IMR-90 (cell line): ENCODE results near the gene GOLIM4. TPM values are rescaled to one million over a fixed set of nuclear protein-coding genes. Genes with fewer than 3 reads are reported as not detected.

Source experiments
- ATAC-seq: fragments of 200-7000 bp; cut with Tn5 transposase; 2 replicates; pipeline ENCODE4 v1.9.1; 2020; ENCODE audit warnings: low read depth, mild to moderate bottlenecking, moderate library complexity
- BruUV-seq: library from RNA; stranded (reverse); fragments of 400-500 nt; replicated peaks from 2 replicates; lab custom pipeline; 2021; lab: Mats Ljungman, UMichigan
- CTCF ChIA-PET: fragments of 300-600 bp; formaldehyde crosslinking; extraction: SDS; loops from one replicate; lab custom pipeline; 2021; ENCODE audit warnings: antibody characterized with exemption; lab: Yijun Ruan, JAX
- POLR2A ChIA-PET: fragments of 300-600 bp; sonication (Branson Sonifier 250); formaldehyde crosslinking; loops from one replicate; lab custom pipeline; 2022; ENCODE audit warnings: antibody characterized with exemption; ENCODE audit not compliant: unreplicated experiment; lab: Charles Lee
- DNase-seq: peaks from one replicate; pipeline ENCODE4 v3.0.0; 2013
- H2AFZ ChIP-seq: replicated peaks from 2 replicates; pipeline ENCODE3; 2013; ENCODE audit warnings: low read length, mild to moderate bottlenecking; ENCODE audit not compliant: poor library complexity
- H2AK5ac ChIP-seq: 2 replicates; pipeline ENCODE4 v1.6.1; 2013; ENCODE audit warnings: low read depth, low read length, inconsistent platforms
- H2AK9ac ChIP-seq: replicated peaks from 2 replicates; pipeline ENCODE3; 2013; ENCODE audit warnings: mild to moderate bottlenecking, low read depth, low read length, moderate library complexity; ENCODE audit not compliant: poor library complexity
- H2BK120ac ChIP-seq: 2 replicates; pipeline ENCODE4 v1.6.1; 2013; ENCODE audit warnings: low read depth, low read length, inconsistent platforms
- H2BK15ac ChIP-seq: 3 replicates; pipeline ENCODE4 v1.6.1; 2013; ENCODE audit warnings: low read depth, low read length, inconsistent platforms
- H2BK20ac ChIP-seq: 2 replicates; pipeline ENCODE4 v1.6.1; 2013; ENCODE audit warnings: low read depth, mild to moderate bottlenecking, inconsistent platforms, low read length, moderate library complexity
- H2BK5ac ChIP-seq: 2 replicates; pipeline ENCODE4 v1.6.1; 2013; ENCODE audit warnings: mild to moderate bottlenecking, low read depth, low read length, inconsistent platforms; ENCODE audit not compliant: poor library complexity, severe bottlenecking
- H3K14ac ChIP-seq: replicated peaks from 2 replicates; pipeline ENCODE4 v1.6.1; 2013; ENCODE audit warnings: low read depth, low read length, inconsistent platforms
- H3K18ac ChIP-seq: 2 replicates; pipeline ENCODE4 v1.6.1; 2013; ENCODE audit warnings: low read depth, low read length, control low read depth
- H3K23ac ChIP-seq: 2 replicates; pipeline ENCODE4 v1.6.1; 2013; ENCODE audit warnings: low read depth, low read length, inconsistent platforms
- H3K27ac ChIP-seq: 2 replicates; pipeline ENCODE4 v1.5.1; 2013; ENCODE audit warnings: mild to moderate bottlenecking, control low read depth, low read length; ENCODE audit not compliant: insufficient read depth
- H3K27me3 ChIP-seq: 2 replicates; pipeline ENCODE4 v1.6.1; 2013; ENCODE audit warnings: low read length; ENCODE audit not compliant: control insufficient read depth, insufficient read depth
- H3K36me3 ChIP-seq: 2 replicates; pipeline ENCODE4 v1.6.1; 2013; ENCODE audit warnings: low read length, mixed read lengths; ENCODE audit not compliant: control insufficient read depth, insufficient read depth
- H3K4ac ChIP-seq: 2 replicates; pipeline ENCODE4 v1.6.1; 2013; ENCODE audit warnings: low read depth, low read length, inconsistent platforms
- H3K4me1 ChIP-seq: 2 replicates; pipeline ENCODE4 v1.6.1; 2013; ENCODE audit warnings: low read length, mixed read lengths; ENCODE audit not compliant: control insufficient read depth, insufficient read depth
- H3K4me2 ChIP-seq: 2 replicates; pipeline ENCODE4 v1.6.1; 2013; ENCODE audit warnings: low read depth, mild to moderate bottlenecking, control low read depth, low read length, moderate library complexity
- H3K4me3 ChIP-seq: 2 replicates; pipeline ENCODE4 v1.5.1; 2013; ENCODE audit warnings: low read depth, mild to moderate bottlenecking, control low read depth, low read length, moderate library complexity; ENCODE audit not compliant: insufficient read depth
- H3K56ac ChIP-seq: 2 replicates; pipeline ENCODE4 v1.6.1; 2013; ENCODE audit warnings: low read length, inconsistent platforms; ENCODE audit not compliant: insufficient read depth; ENCODE audit errors: extremely low read depth
- H3K79me1 ChIP-seq, 2 experiments: 2 replicates each; pipeline ENCODE4 v1.6.1; 2013; ENCODE audit warnings: low read length in 2 of 2, inconsistent platforms in 1 of 2, low read depth in 1 of 2
- H3K9ac ChIP-seq: 2 replicates; pipeline ENCODE4 v1.6.1; 2013; ENCODE audit warnings: low read depth, low read length, control low read depth
- H3K9me1 ChIP-seq: 2 replicates; pipeline ENCODE4 v1.6.1; 2013; ENCODE audit warnings: low read length, inconsistent platforms; ENCODE audit not compliant: insufficient read depth
- H3K9me3 ChIP-seq: 2 replicates; pipeline ENCODE4 v1.6.1; 2013; ENCODE audit warnings: low read length; ENCODE audit not compliant: control insufficient read depth, insufficient read depth
- H4K20me1 ChIP-seq: 2 replicates; pipeline ENCODE4 v1.6.1; 2013; ENCODE audit warnings: low read length, inconsistent platforms; ENCODE audit not compliant: insufficient read depth
- H4K5ac ChIP-seq: 2 replicates; pipeline ENCODE4 v1.6.1; 2013; ENCODE audit warnings: mild to moderate bottlenecking, low read depth, low read length, control low read depth
- H4K8ac ChIP-seq, 2 experiments: 2 replicates each; pipeline ENCODE4 v1.6.1; 2013; ENCODE audit warnings: low read depth in 2 of 2, low read length in 2 of 2, control low read depth in 1 of 2, inconsistent platforms in 1 of 2
- H4K91ac ChIP-seq: 2 replicates; pipeline ENCODE4 v1.6.1; 2013; ENCODE audit warnings: low read depth, low read length, inconsistent platforms; ENCODE audit not compliant: insufficient read depth
- CEBPB ChIP-seq: IDR thresholded peaks from 2 replicates; pipeline ENCODE4 v1.6.1; 2012; ENCODE audit warnings: low read depth, low read length, improper control_type of control experiment
- CHD1 ChIP-seq: IDR thresholded peaks from 2 replicates; pipeline ENCODE4 v1.6.1; 2012; ENCODE audit warnings: low read depth, low read length, improper control_type of control experiment
- CTCF ChIP-seq: conservative IDR thresholded peaks from 2 replicates; pipeline ENCODE4 v1.5.1; 2012; ENCODE audit warnings: mild to moderate bottlenecking, low read depth, low read length, improper control_type of control experiment
- MAZ ChIP-seq: IDR thresholded peaks from 2 replicates; pipeline ENCODE4 v1.6.1; 2012; ENCODE audit warnings: low read depth, mild to moderate bottlenecking, low read length, improper control_type of control experiment, moderate library complexity, borderline replicate concordance
- MXI1 ChIP-seq: IDR thresholded peaks from 2 replicates; pipeline ENCODE4 v1.6.1; 2012; ENCODE audit warnings: low read depth, mild to moderate bottlenecking, low read length, moderate library complexity, borderline replicate concordance
- RCOR1 ChIP-seq: IDR thresholded peaks from 2 replicates; pipeline ENCODE4 v1.6.1; 2012; ENCODE audit warnings: mild to moderate bottlenecking, low read length, improper control_type of control experiment; ENCODE audit not compliant: insufficient replicate concordance
- RFX5 ChIP-seq: IDR thresholded peaks from 2 replicates; pipeline ENCODE4 v1.8.0; 2012; ENCODE audit warnings: low read depth, mild to moderate bottlenecking, low read length, moderate library complexity
- SMC3 ChIP-seq: fragments of 150-350 bp; IDR thresholded peaks from 2 replicates; pipeline ENCODE4 v1.6.1; 2016; ENCODE audit warnings: low read depth, mild to moderate bottlenecking, antibody characterized with exemption, low read length, moderate library complexity
- USF2 ChIP-seq: fragments of 150-350 bp; IDR thresholded peaks from 2 replicates; pipeline ENCODE4 v1.6.1; 2017; ENCODE audit warnings: mild to moderate bottlenecking, antibody characterized with exemption, low read length, low read depth
- WGBS, 2 experiments: methylation state at CpG; one replicate each; pipeline versions ENCODE4 v1.1.5 to v1.1.7; 2013; ENCODE audit warnings: missing lambda C conversion rate in 2 of 2; ENCODE audit not compliant: insufficient read length in 1 of 2; ENCODE audit errors: extremely low coverage in 2 of 2; 5-methylcytosine and 5-hydroxymethylcytosine counted together
- dilution Hi-C: fragments of 300-500 bp; cut with HindIII; formaldehyde crosslinking; loops from one replicate; pipeline ENCODE4 v1.14.3; 2018; ENCODE audit warnings: low sequenced_read_pairs; ENCODE audit not compliant: unreplicated experiment
- in situ Hi-C: fragments of 300-500 bp; cut with MboI; formaldehyde crosslinking; loops from 3 replicates; pipeline ENCODE4 v1.14.3; 2019; ENCODE audit warnings: low sequenced_read_pairs, inconsistent platforms, mixed read lengths
- intact Hi-C: fragments of 100-400 bp; cut with micrococcal nuclease; formaldehyde crosslinking; loops from 2 replicates; pipeline ENCODE4 v1.10.0; 2022
- polyA plus RNA-seq, 3 experiments: library from polyadenylated mRNA; depleted of rRNA; stranded (reverse); fragments of >200 nt; gene quantifications; 2 replicates each; pipeline ENCODE4 v1.2.3, GENCODE V29; 2012; ENCODE audit warnings: low replicate concordance in 1 of 3
- total RNA-seq: library from RNA; depleted of rRNA; stranded (reverse); fragments of >200 nt; gene quantifications from 2 replicates; pipeline ENCODE4 v1.2.3, GENCODE V29; 2012

Gene GOLIM4
- total and polyA plus RNA-seq, 2 of the 4 experiments (the other 2 are of a cell fraction), result 44.6 to 71.2 TPM

GRCh38 chr3:168028086-168028485 is 67.6 kb downstream of the GOLIM4 start:
- ChIA-PET CTCF (interaction anchor here (1.0 to 1.8 kb wide), 2 partner anchors 13 to 19 kb away, joined by 3 to 5 read pairs; no protein-coding TSS in a partner anchor), POLR2A (no interaction called here)
- ATAC-seq (no peak), DNase-seq (no peak)
- WGBS, 2 experiments, result no CpG with 5 or more reads among the region's 1 CpG
- Histone ChIP-seq H2AK5ac (no peak overlapping the region), H4K5ac (no peak overlapping the region), H2BK20ac (no peak overlapping the region), H2BK15ac (no peak overlapping the region), H3K9me3 (no peaks in the 10 kb centered on the region), H3K23ac (no peak overlapping the region), H3K4me1 (peaks cover 3% of the 10 kb centered on the region), H4K8ac (no peak overlapping the region), H3K4me2 (no peak overlapping the region), H4K91ac (no peak overlapping the region), H4K20me1 (no peaks in the 10 kb centered on the region), H3K14ac (no peak overlapping the region), H3K36me3 (peaks cover 29% of the 10 kb centered on the region), H3K18ac (no peak overlapping the region), H3K9me1 (peaks cover 6% of the 10 kb centered on the region), H2AK9ac (no peak overlapping the region), H3K27ac (no peak overlapping the region), H3K27me3 (no peaks in the 10 kb centered on the region), H3K79me1 (peaks cover 14% of the 10 kb centered on the region in 2 experiments), H3K9ac (no peak overlapping the region), H2BK120ac (no peak overlapping the region), H3K56ac (no peak overlapping the region), H2AFZ (no peak overlapping the region), H2BK5ac (no peak overlapping the region), H3K4me3 (no peak overlapping the region), H3K4ac (no peak overlapping the region)
- no TSS peak for BruUV-seq
- intact Hi-C loops (no loop called here), in situ Hi-C loops (no loop called here), dilution Hi-C loops (loop anchor here (25.0 kb wide), 1 partner anchor 134 kb away; no protein-coding TSS in a partner anchor)
- TF ChIP-seq MXI1 (no peak), CEBPB (no peak), MAZ (no peak), CTCF (no peak), RCOR1 (no peak), CHD1 (no peak), SMC3 (no peak), RFX5 (no peak), USF2 (no peak)
